A673 (cell line): ENCODE results near the gene PXN.

Experiments used
- CTCF ChIP-seq: fragments of 300-800, 200-600 bp; sonication (generic); conservative IDR thresholded peaks from 2 replicates; pipeline ENCODE4 v1.5.1; 2017; ENCODE audit warnings: low read depth, mild to moderate bottlenecking, antibody characterized with exemption, low read length, moderate library complexity, mixed read lengths
- EZH2 ChIP-seq: fragments of 200-600 bp; sonication (generic); IDR thresholded peaks from 2 replicates; pipeline ENCODE4 v1.6.1; 2017; ENCODE audit warnings: borderline replicate concordance, low read depth, mild to moderate bottlenecking, mixed read lengths, antibody characterized with exemption, low read length; ENCODE audit not compliant: poor library complexity, severe bottlenecking

- TF ChIP-seq CTCF, result no peak
- no peak for TF ChIP-seq EZH2
Observed at GRCh38 chr12:120199025-120199424, 66.5 kb downstream of the PXN start.
